H1 (cell line): ENCODE results near the gene SRGAP3. TPM values are rescaled to one million over a fixed set of nuclear protein-coding genes. Genes with fewer than 3 reads are reported as not detected.

Experiments used
- CTCF ChIA-PET: fragments of 300-600 bp; sonication (Branson Sonifier 250); formaldehyde crosslinking; loops from one replicate; lab custom pipeline; 2021; ENCODE audit not compliant: partially characterized antibody; lab: Charles Lee
- POLR2A ChIA-PET: fragments of 300-600 bp; sonication (Branson Sonifier 250); formaldehyde crosslinking; loops from one replicate; lab custom pipeline; 2021; ENCODE audit warnings: inconsistent platforms; ENCODE audit not compliant: partially characterized antibody; lab: Charles Lee
- DNase-seq, 2 experiments: peaks; one replicate each; pipeline versions ENCODE4 v3.0.0 to v3.0.0-alpha.2; 2010 to 2022; ENCODE audit warnings: low spot score in 2 of 2, low read depth in 1 of 2, mixed read lengths in 1 of 2
- FAIRE-seq: peaks from 2 replicates; lab custom pipeline; 2011; peaks lifted over from hg19 to GRCh38; lab: Jason Lieb, UNC
- H2AFZ ChIP-seq: 2 replicates; pipeline ENCODE4 v1.8.1; 2012; ENCODE audit warnings: low read length, inconsistent platforms
- H2AK5ac ChIP-seq: 2 replicates; pipeline ENCODE4 v1.6.1; 2013; ENCODE audit warnings: low read depth, low read length
- H2BK120ac ChIP-seq: replicated peaks from 2 replicates; pipeline ENCODE3; 2013; ENCODE audit warnings: low read depth, low read length, inconsistent platforms
- H2BK12ac ChIP-seq: 2 replicates; pipeline ENCODE4 v1.6.1; 2013; ENCODE audit warnings: low read depth, low read length
- H2BK15ac ChIP-seq: 2 replicates; pipeline ENCODE4 v1.6.1; 2013; ENCODE audit warnings: low read length
- H2BK20ac ChIP-seq: 2 replicates; pipeline ENCODE4 v1.6.1; 2013; ENCODE audit warnings: low read length
- H2BK5ac ChIP-seq: 2 replicates; pipeline ENCODE4 v1.6.1; 2013; ENCODE audit warnings: low read depth, low read length
- H3K14ac ChIP-seq: 2 replicates; pipeline ENCODE4 v1.6.1; 2013; ENCODE audit warnings: inconsistent platforms; ENCODE audit not compliant: insufficient read length
- H3K18ac ChIP-seq: 2 replicates; pipeline ENCODE4 v1.6.1; 2013; ENCODE audit warnings: low read length; ENCODE audit errors: extremely low read depth
- H3K23ac ChIP-seq: 2 replicates; pipeline ENCODE4 v1.6.1; 2013; ENCODE audit warnings: inconsistent platforms; ENCODE audit not compliant: insufficient read length
- H3K23me2 ChIP-seq: 2 replicates; pipeline ENCODE4 v1.6.1; 2013; ENCODE audit warnings: low read depth, low read length
- H3K27ac ChIP-seq: 2 replicates; pipeline ENCODE4 v1.6.1; 2011; ENCODE audit warnings: low read depth, low read length, inconsistent platforms
- H3K27me3 ChIP-seq, 4 experiments: replicated peaks in 1 of 4; 1 replicate in 1 of 4; 2 replicates in 3 of 4; pipeline versions ENCODE4 v1.6.1 to v1.8.1; 2011 to 2013; ENCODE audit warnings: low read length in 3 of 4, mild to moderate bottlenecking in 3 of 4, inconsistent platforms in 2 of 4, mixed read lengths in 2 of 4, moderate library complexity in 1 of 4; ENCODE audit not compliant: control insufficient read depth in 3 of 4, insufficient read depth in 3 of 4; ENCODE audit errors: extremely low read depth in 1 of 4
- H3K36me3 ChIP-seq, 4 experiments: 2 replicates each; pipeline versions ENCODE4 v1.6.1 to v1.8.1; 2011 to 2013; ENCODE audit warnings: mild to moderate bottlenecking in 4 of 4, low read length in 3 of 4, moderate library complexity in 2 of 4, control low read depth in 1 of 4, inconsistent platforms in 1 of 4; ENCODE audit not compliant: insufficient read depth in 4 of 4, control insufficient read depth in 2 of 4
- H3K4ac ChIP-seq: replicated peaks from 2 replicates; pipeline ENCODE3; 2013; ENCODE audit warnings: low read length, low read depth, mixed read lengths, inconsistent platforms; ENCODE audit not compliant: insufficient read length
- H3K4me1 ChIP-seq, 4 experiments: replicated peaks in 1 of 4; 1 replicate in 1 of 4; 2 replicates in 3 of 4; pipeline versions ENCODE4 v1.6.1 to v1.8.1; 2011 to 2013; ENCODE audit warnings: low read length in 3 of 4, inconsistent platforms in 2 of 4, mixed read lengths in 1 of 4; ENCODE audit not compliant: insufficient read depth in 4 of 4, control insufficient read depth in 3 of 4
- H3K4me2 ChIP-seq, 2 experiments: 2 replicates each; pipeline versions ENCODE4 v1.6.1 to v1.8.1; 2011 to 2013; ENCODE audit warnings: low read depth in 2 of 2, low read length in 2 of 2, control low read depth in 1 of 2, inconsistent platforms in 1 of 2, mild to moderate bottlenecking in 1 of 2; ENCODE audit not compliant: insufficient read depth in 1 of 2
- H3K4me3 ChIP-seq, 4 experiments: fragments of 200-600, 300-600 bp in 1 of 4; sonication (generic), shearing (Covaris generic), sonication (Bioruptor Twin) in 1 of 4; 2 replicates each; pipeline versions ENCODE4 v1.5.1 to v1.8.1; 2011 to 2016; ENCODE audit warnings: low read length in 4 of 4, low read depth in 3 of 4, control low read depth in 2 of 4, inconsistent platforms in 2 of 4, mild to moderate bottlenecking in 2 of 4, mixed read lengths in 1 of 4, moderate library complexity in 1 of 4; ENCODE audit not compliant: insufficient read depth in 2 of 4; ENCODE audit errors: extremely low read depth in 1 of 4
- H3K56ac ChIP-seq: replicated peaks from 2 replicates; pipeline ENCODE3; 2013; ENCODE audit warnings: low read depth, mild to moderate bottlenecking, mixed read lengths, low read length, inconsistent platforms; ENCODE audit not compliant: insufficient read length
- H3K79me1 ChIP-seq: 2 replicates; pipeline ENCODE4 v1.6.1; 2013; ENCODE audit warnings: low read depth, low read length, control low read depth
- H3K79me2 ChIP-seq, 2 experiments: 2 replicates each; pipeline versions ENCODE4 v1.6.1 to v1.8.1; 2012 to 2013; ENCODE audit warnings: low read length in 2 of 2, mild to moderate bottlenecking in 2 of 2, inconsistent platforms in 1 of 2; ENCODE audit not compliant: insufficient read depth in 2 of 2, control insufficient read depth in 1 of 2
- H3K9ac ChIP-seq, 4 experiments: replicated peaks in 1 of 4; 1 replicate in 1 of 4; 2 replicates in 3 of 4; pipeline versions ENCODE4 v1.6.1 to v1.8.1; 2011 to 2013; ENCODE audit warnings: low read depth in 3 of 4, low read length in 3 of 4, control low read depth in 2 of 4, mild to moderate bottlenecking in 2 of 4, moderate library complexity in 2 of 4, inconsistent platforms in 1 of 4; ENCODE audit errors: extremely low read depth in 1 of 4
- H3K9me3 ChIP-seq, 2 experiments: 2 replicates each; pipeline versions ENCODE4 v1.6.1 to v1.8.1; 2012 to 2013; ENCODE audit warnings: mild to moderate bottlenecking in 2 of 2, moderate library complexity in 2 of 2, control low read depth in 1 of 2, inconsistent platforms in 1 of 2, low read depth in 1 of 2, low read length in 1 of 2, mixed read lengths in 1 of 2; ENCODE audit not compliant: insufficient read depth in 2 of 2
- H4K20me1 ChIP-seq, 2 experiments: replicated peaks in 1 of 2; 2 replicates each; pipeline versions ENCODE3 to v1.8.1; 2011 to 2013; ENCODE audit warnings: inconsistent platforms in 2 of 2, low read length in 2 of 2, mild to moderate bottlenecking in 1 of 2; ENCODE audit not compliant: insufficient read depth in 2 of 2, control insufficient read depth in 1 of 2
- H4K5ac ChIP-seq: 2 replicates; pipeline ENCODE4 v1.6.1; 2013; ENCODE audit warnings: low read length, low read depth, mixed read lengths, inconsistent platforms; ENCODE audit not compliant: insufficient read length
- H4K8ac ChIP-seq: 2 replicates; pipeline ENCODE4 v1.8.0; 2013; ENCODE audit warnings: mild to moderate bottlenecking, moderate library complexity, low read length, inconsistent platforms; ENCODE audit not compliant: insufficient read depth; ENCODE audit errors: extremely low read depth
- H4K91ac ChIP-seq: replicated peaks from 2 replicates; pipeline ENCODE3; 2013; ENCODE audit warnings: low read length, mixed read lengths, inconsistent platforms; ENCODE audit not compliant: insufficient read length
- CEBPB ChIP-seq: IDR thresholded peaks from 2 replicates; pipeline ENCODE4 v1.6.1; 2012; ENCODE audit warnings: low read depth, low read length
- CTBP2 ChIP-seq: IDR thresholded peaks from 2 replicates; pipeline ENCODE4 v1.7.0; 2011; ENCODE audit warnings: borderline replicate concordance, mild to moderate bottlenecking, moderate library complexity, mixed read lengths, low read length; ENCODE audit not compliant: insufficient read depth, insufficient read length
- KDM1A ChIP-seq: fragments of 200-600, 300-600 bp; sonication (generic); IDR thresholded peaks from 2 replicates; pipeline ENCODE4 v1.7.1; 2016; ENCODE audit warnings: mild to moderate bottlenecking, low read length, borderline replicate concordance
- RBBP5 ChIP-seq: IDR thresholded peaks from 2 replicates; pipeline ENCODE4 v1.7.1; 2012; ENCODE audit warnings: low read depth, mild to moderate bottlenecking, inconsistent platforms, low read length, moderate library complexity, borderline replicate concordance
- RNF2 ChIP-seq: fragments of 200-900, 300-1000 bp; sonication (generic); IDR thresholded peaks from 2 replicates; pipeline ENCODE4 v1.7.1; 2016; ENCODE audit warnings: borderline replicate concordance, low read depth, mild to moderate bottlenecking, antibody characterized with exemption, low read length; ENCODE audit not compliant: poor library complexity, severe bottlenecking; ENCODE audit errors: missing control alignments
- RXRA ChIP-seq: IDR thresholded peaks from 2 replicates; pipeline ENCODE4 v1.6.1; 2011; ENCODE audit warnings: low read depth, mild to moderate bottlenecking, low read length, moderate library complexity; ENCODE audit not compliant: insufficient read depth
- SIRT6 ChIP-seq: IDR thresholded peaks from one replicate; pipeline ENCODE4 v1.7.1; 2012; ENCODE audit warnings: low read length, inconsistent platforms
- SIX5 ChIP-seq: IDR thresholded peaks from 2 replicates; pipeline ENCODE4 v1.6.1; 2011; ENCODE audit warnings: mild to moderate bottlenecking, low read depth, low read length
- WGBS, 2 experiments: shearing (Covaris generic) in 1 of 2; methylation state at CpG; one replicate each; pipeline versions ENCODE4 v1.1.6 to v1.1.7; 2013 to 2015; ENCODE audit warnings: low lambda C conversion rate in 2 of 2, mixed read lengths in 2 of 2, inconsistent platforms in 1 of 2, low coverage in 1 of 2, missing lambda C conversion rate in 1 of 2; ENCODE audit not compliant: insufficient replicate concordance in 2 of 2, insufficient coverage in 1 of 2, insufficient read length in 1 of 2; ENCODE audit errors: extremely low coverage in 1 of 2, missing lambda C conversion rate in 1 of 2; 5-methylcytosine and 5-hydroxymethylcytosine counted together
- polyA plus RNA-seq, 7 experiments: library from polyadenylated mRNA; depleted of rRNA in 3 of 7; stranded (reverse) in 5 of 7; unstranded in 2 of 7; fragments of >200 nt in 5 of 7; fragments of 200-250 nt in 2 of 7; gene quantifications; 1 replicate in 5 of 7; 2 replicates in 1 of 7; 4 replicates in 1 of 7; pipeline versions ENCODE4 v1.2.1 to v1.2.3, GENCODE V29; 2011 to 2013; ENCODE audit warnings: missing spikeins in 2 of 7, mixed read lengths in 2 of 7
- total RNA-seq: library from RNA; stranded (reverse); fragmentation: NEBNext Ultra II Directional; extraction: Animal tissue kit (Norgen Biotek cat#: 25700); gene quantifications from 2 replicates; pipeline ENCODE4 v1.2.1, GENCODE V29; 2021
- TF ChIP-seq, protein P1 (sequence below): IDR thresholded peaks from 2 replicates; pipeline ENCODE4 v1.6.1; 2012; ENCODE audit warnings: inconsistent platforms
- TF ChIP-seq, protein P2 (sequence below): IDR thresholded peaks from 2 replicates; pipeline ENCODE4 v1.6.1; 2012; ENCODE audit warnings: low read length, inconsistent platforms

SRGAP3 gene
- total and polyA plus RNA-seq, 2 of the 8 experiments (the other 6 are each of a cell fraction or from before 2014, with no cell fraction given): 5.8 to 11.4 TPM

DNA sequence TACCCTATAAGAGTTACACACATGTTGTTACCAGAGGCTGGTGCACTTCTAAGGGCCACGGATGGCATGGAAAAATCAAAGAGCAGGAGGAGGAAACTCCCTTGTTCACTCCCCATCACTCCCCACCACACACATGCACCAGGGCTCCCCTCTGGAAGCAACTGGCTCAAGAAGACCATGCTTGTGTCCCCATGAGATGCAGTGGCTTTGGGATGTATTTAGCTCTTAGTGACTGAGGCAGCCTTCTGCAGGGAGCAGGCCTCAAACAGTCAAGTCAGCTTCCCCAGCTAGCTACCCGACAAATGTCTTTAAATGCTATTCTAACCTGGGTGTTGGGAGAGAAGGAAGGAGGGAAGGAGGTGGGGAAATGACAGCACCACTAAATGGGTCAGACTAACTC, 253.2 kb downstream of the SRGAP3 start:
- Histone ChIP-seq H3K18ac (no peak overlapping the region), H2BK12ac (no peak overlapping the region), H3K27ac (no peak overlapping the region), H4K20me1 (no peaks in the 10 kb centered on the region), H3K56ac (no peak overlapping the region), H3K79me1 (no peaks in the 10 kb centered on the region; the same call in 1 of the 2 replicates), H3K36me3 (no peaks in the 10 kb centered on the region), H2BK120ac (no peak overlapping the region), H4K5ac (no peak overlapping the region), H3K9ac (no peak overlapping the region), H2AK5ac (no peak overlapping the region), H3K14ac (no peak overlapping the region), H3K27me3 (no peaks in the 10 kb centered on the region), H4K91ac (no peak overlapping the region), H3K4me2 (no peak overlapping the region), H2AFZ (no peak overlapping the region), H3K23ac (no peak overlapping the region), H3K4me1 (peaks cover 0 to 5% (median 4%) of the 10 kb centered on the region in 4 experiments; a peak in 3 of 7 replicates), H3K4ac (no peak overlapping the region), H3K9me3 (no peaks in the 10 kb centered on the region), H3K4me3 (no peak overlapping the region), H2BK20ac (no peak overlapping the region), H3K79me2 (no peaks in the 10 kb centered on the region), H3K23me2 (no peaks in the 10 kb centered on the region), H2BK15ac (no peak overlapping the region), H4K8ac (no peak overlapping the region), H2BK5ac (no peak overlapping the region)
- ChIA-PET CTCF (interaction anchor here (0.7 to 13.2 kb wide), 27 partner anchors 9 to 353 kb away, joined by 3 to 200 read pairs (median 4); partner anchors contain the start of gene SRGAP3), POLR2A (interaction anchor here (1.0 kb wide), 1 partner anchor 29 kb away, joined by 3 read pairs; no protein-coding TSS in a partner anchor)
- DNase-seq: no peak
- WGBS, 2 experiments: 85% methylated on average over 2 of the region's 2 CpGs; no CpG with 5 or more reads in 1 of the 2 experiments
- FAIRE-seq: no peak
- TF ChIP-seq SIX5: no peak
- no peak for TF ChIP-seq RXRA
- TF ChIP-seq, protein P1, sequence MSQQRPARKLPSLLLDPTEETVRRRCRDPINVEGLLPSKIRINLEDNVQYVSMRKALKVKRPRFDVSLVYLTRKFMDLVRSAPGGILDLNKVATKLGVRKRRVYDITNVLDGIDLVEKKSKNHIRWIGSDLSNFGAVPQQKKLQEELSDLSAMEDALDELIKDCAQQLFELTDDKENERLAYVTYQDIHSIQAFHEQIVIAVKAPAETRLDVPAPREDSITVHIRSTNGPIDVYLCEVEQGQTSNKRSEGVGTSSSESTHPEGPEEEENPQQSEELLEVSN: no peak
- TF ChIP-seq RNF2: no peak
- TF ChIP-seq KDM1A: no peak
- TF ChIP-seq RBBP5: no peak
- TF ChIP-seq, protein P2, sequence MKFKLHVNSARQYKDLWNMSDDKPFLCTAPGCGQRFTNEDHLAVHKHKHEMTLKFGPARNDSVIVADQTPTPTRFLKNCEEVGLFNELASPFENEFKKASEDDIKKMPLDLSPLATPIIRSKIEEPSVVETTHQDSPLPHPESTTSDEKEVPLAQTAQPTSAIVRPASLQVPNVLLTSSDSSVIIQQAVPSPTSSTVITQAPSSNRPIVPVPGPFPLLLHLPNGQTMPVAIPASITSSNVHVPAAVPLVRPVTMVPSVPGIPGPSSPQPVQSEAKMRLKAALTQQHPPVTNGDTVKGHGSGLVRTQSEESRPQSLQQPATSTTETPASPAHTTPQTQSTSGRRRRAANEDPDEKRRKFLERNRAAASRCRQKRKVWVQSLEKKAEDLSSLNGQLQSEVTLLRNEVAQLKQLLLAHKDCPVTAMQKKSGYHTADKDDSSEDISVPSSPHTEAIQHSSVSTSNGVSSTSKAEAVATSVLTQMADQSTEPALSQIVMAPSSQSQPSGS: no peak
- TF ChIP-seq CEBPB: no peak
- TF ChIP-seq CTBP2: no peak
- TF ChIP-seq SIRT6: no peak
